ENCODE results near the gene KLRC3. TPM values are rescaled to one million over a fixed set of nuclear protein-coding genes. Genes with fewer than 3 reads are reported as not detected.

The KLRC3 gene
- total RNA-seq, 1 experiment from 2014 or later: 2.3 TPM

DNA sequence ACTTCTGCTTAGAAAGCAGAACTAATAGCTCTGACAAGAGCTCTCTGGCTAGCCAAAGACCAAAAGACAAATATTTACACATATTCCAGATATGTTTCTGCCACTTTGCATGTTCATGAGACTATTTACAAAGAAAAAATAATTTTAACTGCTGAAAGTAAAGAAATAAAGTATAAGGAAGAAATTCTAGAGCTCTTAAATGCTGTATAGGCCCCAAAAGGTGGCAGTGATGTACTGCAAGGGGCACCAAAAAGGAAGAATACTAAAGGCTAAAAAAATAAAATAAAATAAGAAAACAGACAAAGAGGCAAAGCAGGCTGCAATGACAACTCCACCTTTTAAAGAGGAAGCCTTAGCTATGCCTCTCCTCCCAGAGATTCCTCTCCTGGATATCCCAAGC, 53.5 kb downstream of the KLRC3 start:
- no peaks in the 10 kb centered on the region for H3K27me3 Mint-ChIP-seq (ENCODE audit: insufficient read depth, unreplicated experiment)
- no peak overlapping the region for H3K4me3 Mint-ChIP-seq (ENCODE audit: unreplicated experiment)
- intact Hi-C loops (cut with micrococcal nuclease): loop anchor here (1.0 kb wide), 3 partner anchors 134 to 307 kb away; partner anchors contain the start of gene STYK1
- H3K36me3 Mint-ChIP-seq (ENCODE audit: insufficient read depth, unreplicated experiment): peaks cover 20% of the 10 kb centered on the region
- no peak overlapping the region for H3K27ac Mint-ChIP-seq (ENCODE audit: low read depth, unreplicated experiment)
- TF ChIP-seq, protein P1, sequence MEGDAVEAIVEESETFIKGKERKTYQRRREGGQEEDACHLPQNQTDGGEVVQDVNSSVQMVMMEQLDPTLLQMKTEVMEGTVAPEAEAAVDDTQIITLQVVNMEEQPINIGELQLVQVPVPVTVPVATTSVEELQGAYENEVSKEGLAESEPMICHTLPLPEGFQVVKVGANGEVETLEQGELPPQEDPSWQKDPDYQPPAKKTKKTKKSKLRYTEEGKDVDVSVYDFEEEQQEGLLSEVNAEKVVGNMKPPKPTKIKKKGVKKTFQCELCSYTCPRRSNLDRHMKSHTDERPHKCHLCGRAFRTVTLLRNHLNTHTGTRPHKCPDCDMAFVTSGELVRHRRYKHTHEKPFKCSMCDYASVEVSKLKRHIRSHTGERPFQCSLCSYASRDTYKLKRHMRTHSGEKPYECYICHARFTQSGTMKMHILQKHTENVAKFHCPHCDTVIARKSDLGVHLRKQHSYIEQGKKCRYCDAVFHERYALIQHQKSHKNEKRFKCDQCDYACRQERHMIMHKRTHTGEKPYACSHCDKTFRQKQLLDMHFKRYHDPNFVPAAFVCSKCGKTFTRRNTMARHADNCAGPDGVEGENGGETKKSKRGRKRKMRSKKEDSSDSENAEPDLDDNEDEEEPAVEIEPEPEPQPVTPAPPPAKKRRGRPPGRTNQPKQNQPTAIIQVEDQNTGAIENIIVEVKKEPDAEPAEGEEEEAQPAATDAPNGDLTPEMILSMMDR (IDR thresholded peaks at IDR 0.05; ENCODE audit: unreplicated experiment): peak; percentile 46
- ChIA-PET POLR2A (interaction anchor here (1.0 to 5.9 kb wide), 8 partner anchors 16 to 198 kb away, joined by 3 to 135 read pairs (median 5); partner anchors contain the start of gene GABARAPL1), CTCF (interaction anchor here (0.6 to 4.6 kb wide), 31 partner anchors 11 to 679 kb away, joined by 3 to 35 read pairs (median 3); partner anchors contain the start of genes CLEC7A and CLEC9A)
- BruUV-seq (replicated peaks): no TSS peak
- DNase-seq (ENCODE audit: unreplicated experiment): peak; percentile 54
- peaks cover 13% of the 10 kb centered on the region for H3K4me1 Mint-ChIP-seq (ENCODE audit: insufficient read depth, unreplicated experiment)
- H3K9me3 Mint-ChIP-seq (ENCODE audit: unreplicated experiment): peaks cover 8% of the 10 kb centered on the region

DNA sequence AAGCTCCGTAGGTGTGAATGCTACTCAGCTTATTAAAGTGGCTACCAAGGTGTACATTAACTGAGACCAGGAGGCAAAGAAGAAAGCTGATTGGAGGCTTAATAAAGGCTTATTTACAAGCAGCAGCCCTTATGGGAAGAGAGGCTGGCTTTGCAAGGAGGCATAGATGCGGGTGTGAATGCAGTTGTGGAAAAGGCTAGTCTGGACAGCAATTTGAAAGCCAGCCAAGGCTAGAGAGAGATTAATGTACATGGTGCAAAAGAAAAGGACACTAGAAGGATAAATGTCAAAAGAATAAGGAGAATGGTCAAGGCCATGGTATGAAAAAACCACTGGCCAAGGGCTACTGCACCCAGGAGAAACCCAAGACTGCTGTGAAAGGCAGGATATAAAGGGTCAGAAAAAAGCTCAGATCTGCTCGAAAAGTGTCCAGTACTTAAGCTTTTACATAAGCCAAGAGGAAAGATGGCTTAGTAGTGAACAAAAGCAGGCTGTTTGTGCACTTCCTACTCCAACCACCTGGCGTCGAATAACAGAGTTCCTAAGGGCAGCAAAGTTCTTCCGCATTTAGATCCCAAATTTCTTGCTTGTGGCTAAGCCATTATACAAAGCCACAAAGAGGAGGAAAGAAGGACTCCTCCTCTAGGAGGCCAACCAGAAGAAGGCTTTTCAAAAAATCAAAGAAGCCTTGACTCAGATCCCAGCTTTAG, 54.5 kb downstream of the KLRC3 start:
- TF ChIP-seq, protein P1 (IDR thresholded peaks at IDR 0.05; ENCODE audit: unreplicated experiment): no peak
- Mint-ChIP-seq H3K27ac (ENCODE audit: low read depth, unreplicated experiment) (no peak overlapping the region), H3K9me3 (ENCODE audit: unreplicated experiment) (peaks cover 8% of the 10 kb centered on the region), H3K36me3 (ENCODE audit: insufficient read depth, unreplicated experiment) (peaks cover 20% of the 10 kb centered on the region), H3K27me3 (ENCODE audit: insufficient read depth, unreplicated experiment) (no peaks in the 10 kb centered on the region), H3K4me1 (ENCODE audit: insufficient read depth, unreplicated experiment) (peaks cover 20% of the 10 kb centered on the region), H3K4me3 (ENCODE audit: unreplicated experiment) (no peak overlapping the region)
- CTCF ChIA-PET: interaction anchor here (0.6 to 4.6 kb wide), 27 partner anchors 10 to 808 kb away, joined by 3 to 35 read pairs (median 4); partner anchors contain the start of gene CLEC7A
- POLR2A ChIA-PET: interaction anchor here (0.6 to 5.9 kb wide), 21 partner anchors 9 to 358 kb away, joined by 3 to 135 read pairs (median 4); partner anchors contain the start of genes GABARAPL1, KLRC3 and YBX3
- BruUV-seq (replicated peaks): no TSS peak
- no peak for DNase-seq (ENCODE audit: unreplicated experiment)
- intact Hi-C loops (cut with micrococcal nuclease): loop anchor here (2.0 kb wide), 3 partner anchors 27 to 131 kb away; no protein-coding TSS in a partner anchor

DNA sequence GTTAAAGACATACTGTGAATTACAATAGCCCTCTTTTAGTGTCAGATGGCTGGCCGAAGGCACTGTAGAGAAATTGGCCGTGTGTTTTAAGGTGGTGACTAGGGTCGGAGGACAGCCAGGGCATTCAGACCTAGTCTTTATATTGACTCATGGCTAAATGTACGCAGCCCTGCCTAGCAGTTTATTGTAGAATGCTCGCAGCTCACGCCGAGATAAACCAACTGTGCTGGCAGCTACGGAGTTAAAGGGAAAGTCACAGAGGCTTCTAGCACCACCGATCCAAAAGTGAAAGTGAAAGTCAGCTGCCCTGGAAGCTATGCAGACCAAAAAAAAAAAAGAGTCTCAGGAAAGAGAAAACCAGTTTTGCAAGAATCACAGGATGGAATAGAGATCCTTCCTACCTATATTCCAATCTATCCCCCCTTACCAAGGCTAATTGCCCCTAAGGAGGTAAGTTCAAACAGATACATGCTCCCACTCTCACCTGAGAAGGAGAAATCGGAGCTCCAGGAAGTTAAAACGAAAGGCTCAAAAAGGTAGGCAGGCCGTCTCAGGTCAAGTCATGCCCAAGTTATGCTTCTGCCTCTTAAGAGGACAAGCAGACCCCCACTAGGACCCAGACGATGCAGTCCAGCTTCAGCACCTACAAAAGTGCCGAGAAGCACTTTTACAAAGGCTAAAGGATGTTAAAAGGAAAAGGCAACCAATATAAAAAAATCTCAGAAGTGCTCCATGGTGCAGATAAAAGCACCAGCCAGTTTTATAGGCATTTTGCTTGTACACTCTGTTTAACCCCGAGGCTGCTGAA, 55.4 kb downstream of the KLRC3 start:
- TF ChIP-seq, protein P1 (IDR thresholded peaks at IDR 0.05; ENCODE audit: unreplicated experiment): no peak
- H3K4me3 Mint-ChIP-seq (ENCODE audit: unreplicated experiment): no peak overlapping the region
- H3K36me3 Mint-ChIP-seq (ENCODE audit: insufficient read depth, unreplicated experiment): peaks cover 13% of the 10 kb centered on the region
- no peak overlapping the region for H3K27ac Mint-ChIP-seq (ENCODE audit: low read depth, unreplicated experiment)
- H3K27me3 Mint-ChIP-seq (ENCODE audit: insufficient read depth, unreplicated experiment): no peaks in the 10 kb centered on the region
- ChIA-PET CTCF (interaction anchor here (0.6 to 4.6 kb wide), 17 partner anchors 17 to 359 kb away, joined by 3 to 35 read pairs (median 4); no protein-coding TSS in a partner anchor), POLR2A (interaction anchor here (0.7 to 5.9 kb wide), 18 partner anchors 10 to 359 kb away, joined by 3 to 135 read pairs (median 6); partner anchors contain the start of genes GABARAPL1, KLRC3, MAGOHB and YBX3)
- DNase-seq (ENCODE audit: unreplicated experiment): peak; percentile 83
- no TSS peak for BruUV-seq (replicated peaks)
- H3K9me3 Mint-ChIP-seq (ENCODE audit: unreplicated experiment): peaks cover 8% of the 10 kb centered on the region
- intact Hi-C loops (cut with micrococcal nuclease): loop anchor here (1.0 to 2.0 kb wide), 4 partner anchors 26 to 130 kb away; no protein-coding TSS in a partner anchor
- H3K4me1 Mint-ChIP-seq (ENCODE audit: insufficient read depth, unreplicated experiment): peaks cover 22% of the 10 kb centered on the region
